Suprapubic skin (tissue), 4 donors: Measurements from ENCODE around the gene RASSF4. TPM values are rescaled to one million over a fixed set of nuclear protein-coding genes. Genes with fewer than 3 reads are reported as not detected.

ENCODE experiments used
- DNase-seq, 2 donors: peaks; one replicate each; pipeline ENCODE4 v3.0.0-alpha.2; 2019; ENCODE audit warnings: low spot score in 2 of 2
- H3K27ac ChIP-seq: fragments of 200-600 bp; sonication (generic); one replicate; pipeline ENCODE4 v1.5.1; 2019
- H3K27me3 ChIP-seq: fragments of 200-600 bp; sonication (generic); one replicate; pipeline ENCODE4 v1.5.1; 2019
- H3K36me3 ChIP-seq: fragments of 200-600 bp; sonication (generic); one replicate; pipeline ENCODE4 v1.5.1; 2019
- H3K4me1 ChIP-seq: fragments of 200-600 bp; sonication (generic); one replicate; pipeline ENCODE4 v1.5.1; 2019
- H3K4me3 ChIP-seq: fragments of 200-600 bp; sonication (generic); one replicate; pipeline ENCODE4 v1.5.1; 2019; ENCODE audit warnings: mild to moderate bottlenecking
- H3K9me3 ChIP-seq: fragments of 200-600 bp; sonication (generic); one replicate; pipeline ENCODE4 v1.5.1; 2019
- EP300 ChIP-seq: sonication (generic); formaldehyde crosslinking; IDR thresholded peaks from one replicate; pipeline ENCODE4 v1.6.1; 2017; ENCODE audit warnings: antibody characterized with exemption
- POLR2A ChIP-seq, 2 donors: fragments of 450-650 bp; IDR thresholded peaks; one replicate each; pipeline ENCODE4 v1.6.1; 2017; ENCODE audit warnings: antibody characterized with exemption in 2 of 2, mild to moderate bottlenecking in 2 of 2, moderate library complexity in 2 of 2
- POLR2AphosphoS5 ChIP-seq, 3 donors: sonication (generic); formaldehyde crosslinking; IDR thresholded peaks; one replicate each; pipeline ENCODE4 v1.6.1; 2017; ENCODE audit warnings: antibody characterized with exemption in 3 of 3
- WGBS: methylation state at CpG from one replicate; pipeline ENCODE4 v1.1.5; 2018; 5-methylcytosine and 5-hydroxymethylcytosine counted together
- total RNA-seq, 4 donors: library from RNA; depleted of rRNA; stranded (reverse); fragments of >200 nt; gene quantifications; one replicate each; pipeline ENCODE4 v1.1.0, GENCODE V29; 2016
- TF ChIP-seq, protein P1 (sequence below), 2 donors: fragments of 200-600 bp in 1 of 2; fragments of 450-650 bp in 1 of 2; sonication (generic) in 1 of 2; IDR thresholded peaks; one replicate each; pipeline ENCODE4 v1.5.1; 2016 to 2019; ENCODE audit warnings: antibody characterized with exemption in 2 of 2, mild to moderate bottlenecking in 1 of 2, moderate library complexity in 1 of 2

Gene RASSF4
- total RNA-seq, 4 donors from 2014 or later: 4.4 to 23.3 (median 12.9) TPM

GRCh38 chr10:44935201-44935965 is 24.2 kb upstream of the RASSF4 start:
- no peaks in the 10 kb centered on the region for H3K27me3 ChIP-seq
- no peaks in the 10 kb centered on the region for H3K36me3 ChIP-seq
- peaks cover 25% of the 10 kb centered on the region for H3K4me1 ChIP-seq
- H3K27ac ChIP-seq: no peak overlapping the region
- 51% methylated on average over 3 of the region's 9 CpGs for WGBS
- TF ChIP-seq POLR2A (IDR thresholded peaks at IDR 0.05): no peak
- TF ChIP-seq POLR2AphosphoS5 (IDR thresholded peaks at IDR 0.05): no peak
- TF ChIP-seq, protein P1, sequence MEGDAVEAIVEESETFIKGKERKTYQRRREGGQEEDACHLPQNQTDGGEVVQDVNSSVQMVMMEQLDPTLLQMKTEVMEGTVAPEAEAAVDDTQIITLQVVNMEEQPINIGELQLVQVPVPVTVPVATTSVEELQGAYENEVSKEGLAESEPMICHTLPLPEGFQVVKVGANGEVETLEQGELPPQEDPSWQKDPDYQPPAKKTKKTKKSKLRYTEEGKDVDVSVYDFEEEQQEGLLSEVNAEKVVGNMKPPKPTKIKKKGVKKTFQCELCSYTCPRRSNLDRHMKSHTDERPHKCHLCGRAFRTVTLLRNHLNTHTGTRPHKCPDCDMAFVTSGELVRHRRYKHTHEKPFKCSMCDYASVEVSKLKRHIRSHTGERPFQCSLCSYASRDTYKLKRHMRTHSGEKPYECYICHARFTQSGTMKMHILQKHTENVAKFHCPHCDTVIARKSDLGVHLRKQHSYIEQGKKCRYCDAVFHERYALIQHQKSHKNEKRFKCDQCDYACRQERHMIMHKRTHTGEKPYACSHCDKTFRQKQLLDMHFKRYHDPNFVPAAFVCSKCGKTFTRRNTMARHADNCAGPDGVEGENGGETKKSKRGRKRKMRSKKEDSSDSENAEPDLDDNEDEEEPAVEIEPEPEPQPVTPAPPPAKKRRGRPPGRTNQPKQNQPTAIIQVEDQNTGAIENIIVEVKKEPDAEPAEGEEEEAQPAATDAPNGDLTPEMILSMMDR (IDR thresholded peaks at IDR 0.05): no peak
- no peak for TF ChIP-seq EP300
- H3K9me3 ChIP-seq: no peaks in the 10 kb centered on the region
- no peak for DNase-seq
- H3K4me3 ChIP-seq: no peak overlapping the region

DNA sequence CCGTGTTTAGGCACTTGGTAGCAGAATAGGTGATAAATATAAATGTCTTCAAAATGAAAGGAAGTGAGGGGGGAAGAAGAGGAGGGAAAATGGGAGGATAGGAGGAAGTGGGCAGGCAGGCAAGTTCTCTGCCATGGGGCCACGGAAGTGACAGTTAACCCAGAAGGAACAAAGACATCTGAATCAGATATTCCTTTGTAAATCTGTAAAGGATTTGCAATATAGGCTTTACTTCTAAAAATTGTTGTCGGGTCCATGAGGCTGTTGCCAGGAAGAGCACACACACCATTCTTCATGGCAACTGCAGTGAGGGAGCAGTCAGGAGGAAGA is 23.7 kb upstream of the RASSF4 start:
- H3K9me3 ChIP-seq: peaks cover 3% of the 10 kb centered on the region
- WGBS: 22% methylated on average over 3 of the region's 3 CpGs
- DNase-seq: no peak
- peaks cover 25% of the 10 kb centered on the region for H3K4me1 ChIP-seq
- H3K27me3 ChIP-seq: no peaks in the 10 kb centered on the region
- TF ChIP-seq, protein P1 (IDR thresholded peaks at IDR 0.05): no peak
- TF ChIP-seq POLR2A (IDR thresholded peaks at IDR 0.05): no peak
- no peak for TF ChIP-seq POLR2AphosphoS5 (IDR thresholded peaks at IDR 0.05)
- TF ChIP-seq EP300: no peak
- H3K27ac ChIP-seq: no peak overlapping the region
- H3K4me3 ChIP-seq: no peak overlapping the region
- H3K36me3 ChIP-seq: no peaks in the 10 kb centered on the region

DNA sequence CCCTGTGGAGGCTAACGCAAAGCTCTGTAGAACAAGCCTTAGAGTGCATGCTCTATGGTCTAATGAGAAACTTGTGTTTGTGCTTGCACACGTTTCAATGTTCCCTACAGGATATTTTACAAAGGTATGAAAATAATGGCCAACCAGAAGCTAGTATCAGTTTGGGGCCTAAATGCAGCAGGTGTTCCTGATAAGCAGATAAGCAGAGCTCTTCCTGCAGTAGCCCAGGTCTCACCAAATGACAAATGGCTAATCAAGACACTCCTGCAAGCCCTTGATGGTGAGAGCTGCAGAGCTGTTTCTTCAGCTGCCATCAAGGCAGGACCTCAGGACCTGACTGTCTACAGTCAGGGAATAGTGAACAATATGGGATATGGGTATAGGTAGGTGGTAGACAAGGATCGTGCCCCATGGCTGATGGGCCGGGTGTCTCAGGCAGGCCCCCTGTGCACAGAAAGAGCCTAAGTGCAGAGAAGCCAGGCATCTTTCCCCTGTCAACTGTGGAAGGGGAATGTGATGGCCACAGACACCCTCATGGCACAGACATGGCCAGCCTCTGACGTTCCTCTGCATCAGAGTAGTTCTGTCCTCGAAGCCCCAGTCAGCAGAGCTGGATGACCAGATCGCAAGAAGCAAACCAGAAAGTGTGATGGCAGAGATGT is 23.2 kb upstream of the RASSF4 start:
- H3K4me1 ChIP-seq: peaks cover 25% of the 10 kb centered on the region
- DNase-seq: no peak
- peaks cover 3% of the 10 kb centered on the region for H3K9me3 ChIP-seq
- WGBS: 81% methylated on average over 7 of the region's 7 CpGs
- no peaks in the 10 kb centered on the region for H3K27me3 ChIP-seq
- H3K27ac ChIP-seq: no peak overlapping the region
- no peak for TF ChIP-seq POLR2AphosphoS5 (IDR thresholded peaks at IDR 0.05)
- TF ChIP-seq, protein P1 (IDR thresholded peaks at IDR 0.05): no peak
- TF ChIP-seq EP300: no peak
- no peak for TF ChIP-seq POLR2A (IDR thresholded peaks at IDR 0.05)
- no peaks in the 10 kb centered on the region for H3K36me3 ChIP-seq
- no peak overlapping the region for H3K4me3 ChIP-seq

GRCh38 chr10:44937196-44938005 is 22.2 kb upstream of the RASSF4 start:
- Histone ChIP-seq H3K36me3 (no peaks in the 10 kb centered on the region), H3K27me3 (no peaks in the 10 kb centered on the region), H3K27ac (no peak overlapping the region), H3K4me1 (peaks cover 25% of the 10 kb centered on the region), H3K4me3 (no peak overlapping the region), H3K9me3 (peaks cover 3% of the 10 kb centered on the region)
- DNase-seq: no peak
- WGBS: 89% methylated on average over 8 of the region's 9 CpGs
- TF ChIP-seq, protein P1 (IDR thresholded peaks at IDR 0.05): no peak
- TF ChIP-seq EP300 (no peak), POLR2A (IDR thresholded peaks at IDR 0.05) (no peak), POLR2AphosphoS5 (IDR thresholded peaks at IDR 0.05) (no peak)

GRCh38 chr10:44938956-44939355 is 20.6 kb upstream of the RASSF4 start:
- peaks cover 19% of the 10 kb centered on the region for H3K4me1 ChIP-seq
- H3K9me3 ChIP-seq: peaks cover 3% of the 10 kb centered on the region
- H3K27ac ChIP-seq: no peak overlapping the region
- no peaks in the 10 kb centered on the region for H3K27me3 ChIP-seq
- no peak for TF ChIP-seq EP300
- no peak for TF ChIP-seq POLR2AphosphoS5 (IDR thresholded peaks at IDR 0.05)
- TF ChIP-seq, protein P1 (IDR thresholded peaks at IDR 0.05): no peak
- TF ChIP-seq POLR2A (IDR thresholded peaks at IDR 0.05): no peak
- no peak overlapping the region for H3K4me3 ChIP-seq
- no peak for DNase-seq
- H3K36me3 ChIP-seq: no peaks in the 10 kb centered on the region
- WGBS: 77% methylated on average over 7 of the region's 7 CpGs
